HG03064 (cell line): Measurements from ENCODE around the gene CADM1.
A peak's percentile ranks its signal among the peaks of the same experiment; 100 is the strongest.

Experiments
- ATAC-seq: cut with Tn5 transposase; IDR thresholded peaks from one replicate; pipeline ENCODE4 v1.9.1; 2021; ENCODE audit warnings: low read depth; ENCODE audit not compliant: unreplicated experiment

The CADM1 gene

GRCh38 chr11:115135936-115136335, 368.3 kb downstream of the CADM1 start:
- no peak for ATAC-seq

- ATAC-seq = no peak
Measured at GRCh38 chr11:115134926-115135325, 369.3 kb downstream of the CADM1 start.

GRCh38 chr11:115133475-115134209, 370.6 kb downstream of the CADM1 start:
- ATAC-seq = no peak

- no peak for ATAC-seq
Measured at GRCh38 chr11:115132436-115133228, 371.6 kb downstream of the CADM1 start.

- no peak for ATAC-seq
Measured at GRCh38 chr11:115129473-115130289, 374.5 kb downstream of the CADM1 start.

- no peak for ATAC-seq
Measured at GRCh38 chr11:115128226-115128625, 376.0 kb downstream of the CADM1 start.

- ATAC-seq = no peak
Measured at GRCh38 chr11:115127790-115128189, 376.4 kb downstream of the CADM1 start.

GRCh38 chr11:115126515-115127208, 377.6 kb downstream of the CADM1 start:
- peak; percentile 79 for ATAC-seq

GRCh38 chr11:115126092-115126491, 378.1 kb downstream of the CADM1 start:
- ATAC-seq = peak; percentile 27

- ATAC-seq = no peak
Measured at GRCh38 chr11:115124786-115125185, 379.4 kb downstream of the CADM1 start.

- no peak for ATAC-seq
Measured at GRCh38 chr11:115123641-115124040, 380.6 kb downstream of the CADM1 start.

- ATAC-seq = no peak
Measured at GRCh38 chr11:115122274-115122673, 381.9 kb downstream of the CADM1 start.
